ENCODE data around the gene ALOX12B. TPM values are rescaled to one million over a fixed set of nuclear protein-coding genes. Genes with fewer than 3 reads are reported as not detected.
A peak's percentile ranks its signal among the peaks of the same experiment; 100 is the strongest.

ALOX12B gene
- total RNA-seq, 4 donors from 2014 or later, result 0.76 to 34.6 (median 10.8) TPM

- TF ChIP-seq CTCF (IDR thresholded peaks at IDR 0.05), result no peak
- TF ChIP-seq POLR2A (IDR thresholded peaks at IDR 0.05), result peak in 1 of 4 donors; percentile 34
- H3K27ac ChIP-seq, result peak within 1 kb of the TSS; percentile 36 to 84 (median 82)
- peaks cover 0 to 15% (median 0%) of the 10 kb centered on the region in 3 donors for H3K36me3 ChIP-seq
- peaks cover 8 to 49% (median 24%) of the 10 kb centered on the region in 3 donors for H3K4me1 ChIP-seq
- intact Hi-C loops (cut with DNase I), result no loop called here
- 0 to 4% methylated on average over 3 to 9 of the region's 37 CpGs for WGBS, 2 donors
- H3K9me3 ChIP-seq, result no peaks in the 10 kb centered on the region
- no peak for DNase-seq
- H3K4me3 ChIP-seq, result peak within 1 kb of the TSS; percentile 48 to 69 (median 58)
- peaks cover 0 to 41% (median 0%) of the 10 kb centered on the region in 4 donors for H3K27me3 ChIP-seq
These were observed 48.4 kb downstream of the ALOX12B start, which contains the start of gene ALOX15B for GRCh38 chr17:8038954-8039610. ALOX15B (plus strand) TSS chr17:8039059; CDS start chr17:8039156, 97 bp downstream.

GRCh38 chr17:8032442-8032841 lies 55.1 kb downstream of the ALOX12B start:
- WGBS, 2 donors, result 48 to 59% methylated on average over 2 of the region's 2 CpGs
- no peak for TF ChIP-seq POLR2A (IDR thresholded peaks at IDR 0.05)
- no peak for TF ChIP-seq CTCF (IDR thresholded peaks at IDR 0.05)
- intact Hi-C loops (cut with DNase I), result no loop called here

GRCh38 chr17:8031950-8032349 lies 55.6 kb downstream of the ALOX12B start:
- Histone ChIP-seq H3K27me3 (peaks cover 0 to 57% (median 0%) of the 10 kb centered on the region in 4 donors), H3K27ac (no peak overlapping the region), H3K4me3 (no peak overlapping the region), H3K4me1 (peaks cover 0 to 19% (median 6%) of the 10 kb centered on the region in 3 donors), H3K9me3 (no peaks in the 10 kb centered on the region), H3K36me3 (no peaks in the 10 kb centered on the region)
- WGBS, 2 donors, result 92 to 95% methylated on average over 1 of the region's 1 CpG
- TF ChIP-seq CTCF (IDR thresholded peaks at IDR 0.05) (no peak), POLR2A (IDR thresholded peaks at IDR 0.05) (no peak)
- intact Hi-C loops (cut with DNase I), result no loop called here
- no peak for DNase-seq

More at GRCh38 chr17:8032442-8032841, 55.1 kb downstream of the ALOX12B start:
- Histone ChIP-seq H3K27ac (no peak overlapping the region), H3K9me3 (no peaks in the 10 kb centered on the region), H3K4me3 (no peak overlapping the region), H3K36me3 (no peaks in the 10 kb centered on the region), H3K4me1 (peaks cover 0 to 19% (median 6%) of the 10 kb centered on the region in 3 donors), H3K27me3 (peaks cover 0 to 60% (median 0%) of the 10 kb centered on the region in 4 donors)
- no peak for DNase-seq

- no peak for DNase-seq
- Histone ChIP-seq H3K36me3 (no peaks in the 10 kb centered on the region), H3K27me3 (peaks cover 0 to 57% (median 0%) of the 10 kb centered on the region in 4 donors), H3K4me3 (no peak overlapping the region), H3K4me1 (peaks cover 0 to 19% (median 6%) of the 10 kb centered on the region in 3 donors), H3K27ac (no peak overlapping the region), H3K9me3 (no peaks in the 10 kb centered on the region)
- 72 to 88% methylated on average over 5 to 6 of the region's 6 CpGs for WGBS, 2 donors
- TF ChIP-seq POLR2A (IDR thresholded peaks at IDR 0.05) (no peak), CTCF (IDR thresholded peaks at IDR 0.05) (no peak)
- intact Hi-C loops (cut with DNase I), result no loop called here
These were observed 56.3 kb downstream of the ALOX12B start for GRCh38 chr17:8031261-8031661.

GRCh38 chr17:8029121-8029520 lies 58.4 kb downstream of the ALOX12B start:
- H3K4me3 ChIP-seq, result no peak overlapping the region
- H3K27me3 ChIP-seq, result peaks cover 0 to 49% (median 0%) of the 10 kb centered on the region in 4 donors
- no peaks in the 10 kb centered on the region for H3K36me3 ChIP-seq
- H3K9me3 ChIP-seq, result no peaks in the 10 kb centered on the region
- TF ChIP-seq POLR2A (IDR thresholded peaks at IDR 0.05) (no peak), CTCF (IDR thresholded peaks at IDR 0.05) (no peak)
- intact Hi-C loops (cut with DNase I), result no loop called here
- peaks cover 0 to 15% (median 6%) of the 10 kb centered on the region in 3 donors for H3K4me1 ChIP-seq
- DNase-seq, result no peak
- WGBS, 2 donors, result 34 to 54% methylated on average over 4 of the region's 5 CpGs
- H3K27ac ChIP-seq, result no peak overlapping the region

Data from esophagus squamous epithelium (tissue), 5 donors.